ENCODE data around the gene POLH. TPM values are rescaled to one million over a fixed set of nuclear protein-coding genes. Genes with fewer than 3 reads are reported as not detected.
"Not testable (repeated sequence)": the region's sequence is repeated elsewhere in the genome, so short reads cannot be mapped to it uniquely, and the experiment has no call there.

Gene POLH
- total and polyA plus RNA-seq, 2 donors = 6.2 to 12.5 TPM

- over 99% methylated on average over 5 of the region's 5 CpGs for WGBS
- no peak for DNase-seq (ENCODE audit: low read depth in 6 of 9, low spot score in 9 of 9)
- Histone ChIP-seq H3K36me3 (ENCODE audit: control insufficient read depth in 2 of 2, insufficient read depth in 2 of 2, low read length in 1 of 2) (peaks cover 35 to 76% of the 10 kb centered on the region in 2 donors), H3K27ac (ENCODE audit: low read depth in 1 of 2, low read length in 1 of 2) (no peak overlapping the region), H3K4me3 (ENCODE audit: low read length in 2 of 2) (no peak overlapping the region), H3K4me1 (ENCODE audit: control insufficient read depth in 2 of 2, insufficient read depth in 2 of 2, low read length in 2 of 2) (no peaks in the 10 kb centered on the region), H3K27me3 (ENCODE audit: control insufficient read depth in 2 of 2, insufficient read depth in 1 of 2, low read length in 1 of 2) (no peaks in the 10 kb centered on the region), H3K9me3 (ENCODE audit: control insufficient read depth in 2 of 2, insufficient read depth in 1 of 2, low read length in 1 of 2) (no peaks in the 10 kb centered on the region)
Observed at GRCh38 chr6:43588194-43588593, 12.2 kb downstream of the POLH start.

GRCh38 chr6:43589564-43589963 lies 13.6 kb downstream of the POLH start:
- 96% methylated on average over 1 of the region's 1 CpG for WGBS
- DNase-seq (ENCODE audit: low read depth in 6 of 9, low spot score in 9 of 9); H3K27me3 ChIP-seq (ENCODE audit: control insufficient read depth in 2 of 2, insufficient read depth in 1 of 2, low read length in 1 of 2); H3K4me1 ChIP-seq (ENCODE audit: control insufficient read depth in 2 of 2, insufficient read depth in 2 of 2, low read length in 2 of 2); H3K27ac ChIP-seq (ENCODE audit: low read depth in 1 of 2, low read length in 1 of 2); H3K4me3 ChIP-seq (ENCODE audit: low read length in 2 of 2); H3K9me3 ChIP-seq (ENCODE audit: control insufficient read depth in 2 of 2, insufficient read depth in 1 of 2, low read length in 1 of 2): not testable (repeated sequence)
- H3K36me3 ChIP-seq (ENCODE audit: control insufficient read depth in 2 of 2, insufficient read depth in 2 of 2, low read length in 1 of 2) = peaks cover 25 to 62% of the 10 kb centered on the region in 2 donors

DNA sequence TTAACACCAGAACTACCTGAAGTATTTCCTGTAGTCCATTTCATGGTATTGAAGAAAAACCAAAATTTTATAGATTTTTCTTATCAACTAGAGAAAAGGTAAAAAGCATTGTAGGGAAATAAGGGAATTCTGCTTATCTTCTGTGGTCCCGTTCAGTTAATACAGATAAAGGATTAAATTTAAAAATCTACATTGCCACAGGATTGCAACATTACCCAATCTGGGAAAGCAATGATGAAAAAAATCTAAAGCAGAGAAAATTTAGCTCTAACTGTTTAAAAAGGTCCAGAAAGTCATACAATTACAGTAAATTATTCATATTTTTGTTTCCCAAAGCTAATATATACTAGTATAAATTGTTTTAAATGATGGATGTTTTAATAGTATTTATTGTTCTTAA lies 18.0 kb downstream of the POLH start:
- no peaks in the 10 kb centered on the region for H3K27me3 ChIP-seq (ENCODE audit: control insufficient read depth in 2 of 2, insufficient read depth in 1 of 2, low read length in 1 of 2)
- no peaks in the 10 kb centered on the region for H3K9me3 ChIP-seq (ENCODE audit: control insufficient read depth in 2 of 2, insufficient read depth in 1 of 2, low read length in 1 of 2)
- peaks cover 13 to 40% of the 10 kb centered on the region in 2 donors for H3K36me3 ChIP-seq (ENCODE audit: control insufficient read depth in 2 of 2, insufficient read depth in 2 of 2, low read length in 1 of 2)
- H3K4me3 ChIP-seq (ENCODE audit: low read length in 2 of 2) = no peak overlapping the region
- no peak for DNase-seq (ENCODE audit: low read depth in 6 of 9, low spot score in 9 of 9)
- 97% methylated on average over 1 of the region's 1 CpG for WGBS
- H3K4me1 ChIP-seq (ENCODE audit: control insufficient read depth in 2 of 2, insufficient read depth in 2 of 2, low read length in 2 of 2) = no peaks in the 10 kb centered on the region
- no peak overlapping the region for H3K27ac ChIP-seq (ENCODE audit: low read depth in 1 of 2, low read length in 1 of 2)

GRCh38 chr6:43600595-43600994 lies 24.6 kb downstream of the POLH start:
- WGBS = 96% methylated on average over 2 of the region's 2 CpGs
- Histone ChIP-seq H3K4me1 (ENCODE audit: control insufficient read depth in 2 of 2, insufficient read depth in 2 of 2, low read length in 2 of 2) (no peaks in the 10 kb centered on the region), H3K36me3 (ENCODE audit: control insufficient read depth in 2 of 2, insufficient read depth in 2 of 2, low read length in 1 of 2) (peaks cover 49 to 62% of the 10 kb centered on the region in 2 donors), H3K9me3 (ENCODE audit: control insufficient read depth in 2 of 2, insufficient read depth in 1 of 2, low read length in 1 of 2) (no peaks in the 10 kb centered on the region), H3K4me3 (ENCODE audit: low read length in 2 of 2) (no peak overlapping the region), H3K27ac (ENCODE audit: low read depth in 1 of 2, low read length in 1 of 2) (no peak overlapping the region), H3K27me3 (ENCODE audit: control insufficient read depth in 2 of 2, insufficient read depth in 1 of 2, low read length in 1 of 2) (no peaks in the 10 kb centered on the region)
- DNase-seq (ENCODE audit: low read depth in 6 of 9, low spot score in 9 of 9) = no peak

DNA sequence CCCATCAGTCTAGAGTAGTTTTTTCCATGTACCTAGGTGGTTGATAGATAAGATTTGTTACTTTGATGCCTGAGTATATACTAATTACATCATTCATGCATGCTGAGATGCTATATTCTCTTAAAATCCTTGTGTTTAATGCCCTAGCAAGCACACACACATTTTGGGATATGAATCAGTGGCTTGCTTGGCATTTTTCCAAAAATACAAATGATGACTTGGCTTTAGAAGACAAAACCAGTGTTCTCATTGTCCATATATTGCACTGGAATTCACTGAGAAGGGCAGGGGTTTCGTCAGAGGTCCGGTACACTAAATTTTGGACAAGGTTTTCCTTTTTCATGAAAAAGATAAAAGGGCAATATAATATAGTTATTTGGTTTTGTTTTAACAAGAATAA lies 28.2 kb downstream of the POLH start:
- over 99% methylated on average over 2 of the region's 2 CpGs for WGBS
- Histone ChIP-seq H3K27me3 (ENCODE audit: control insufficient read depth in 2 of 2, insufficient read depth in 1 of 2, low read length in 1 of 2) (no peaks in the 10 kb centered on the region), H3K4me3 (ENCODE audit: low read length in 2 of 2) (no peak overlapping the region), H3K4me1 (ENCODE audit: control insufficient read depth in 2 of 2, insufficient read depth in 2 of 2, low read length in 2 of 2) (peaks cover 0 to 2% of the 10 kb centered on the region in 2 donors), H3K36me3 (ENCODE audit: control insufficient read depth in 2 of 2, insufficient read depth in 2 of 2, low read length in 1 of 2) (peaks cover 50 to 69% of the 10 kb centered on the region in 2 donors), H3K27ac (ENCODE audit: low read depth in 1 of 2, low read length in 1 of 2) (no peak overlapping the region), H3K9me3 (ENCODE audit: control insufficient read depth in 2 of 2, insufficient read depth in 1 of 2, low read length in 1 of 2) (no peaks in the 10 kb centered on the region)
- DNase-seq (ENCODE audit: low read depth in 6 of 9, low spot score in 9 of 9) = no peak

GRCh38 chr6:43606019-43606418 lies 30.0 kb downstream of the POLH start:
- over 99% methylated on average over 2 of the region's 2 CpGs for WGBS

GRCh38 chr6:43608310-43608763 lies 32.4 kb downstream of the POLH start:
- Histone ChIP-seq H3K36me3 (ENCODE audit: control insufficient read depth in 2 of 2, insufficient read depth in 2 of 2, low read length in 1 of 2) (peaks cover 35 to 73% of the 10 kb centered on the region in 2 donors), H3K27me3 (ENCODE audit: control insufficient read depth in 2 of 2, insufficient read depth in 1 of 2, low read length in 1 of 2) (no peaks in the 10 kb centered on the region), H3K4me3 (ENCODE audit: low read length in 2 of 2) (no peak overlapping the region), H3K9me3 (ENCODE audit: control insufficient read depth in 2 of 2, insufficient read depth in 1 of 2, low read length in 1 of 2) (no peaks in the 10 kb centered on the region), H3K27ac (ENCODE audit: low read depth in 1 of 2, low read length in 1 of 2) (no peak overlapping the region), H3K4me1 (ENCODE audit: control insufficient read depth in 2 of 2, insufficient read depth in 2 of 2, low read length in 2 of 2) (peaks cover 0 to 2% of the 10 kb centered on the region in 2 donors)
- peak; percentile 19 to 73 (median 50) for DNase-seq (ENCODE audit: low read depth in 6 of 9, low spot score in 9 of 9)
- 25% methylated on average over 5 of the region's 5 CpGs for WGBS

More at GRCh38 chr6:43606019-43606418, 30.0 kb downstream of the POLH start:
- Histone ChIP-seq H3K4me3 (ENCODE audit: low read length in 2 of 2) (no peak overlapping the region), H3K27me3 (ENCODE audit: control insufficient read depth in 2 of 2, insufficient read depth in 1 of 2, low read length in 1 of 2) (no peaks in the 10 kb centered on the region), H3K36me3 (ENCODE audit: control insufficient read depth in 2 of 2, insufficient read depth in 2 of 2, low read length in 1 of 2) (peaks cover 50 to 76% of the 10 kb centered on the region in 2 donors), H3K9me3 (ENCODE audit: control insufficient read depth in 2 of 2, insufficient read depth in 1 of 2, low read length in 1 of 2) (no peaks in the 10 kb centered on the region), H3K4me1 (ENCODE audit: control insufficient read depth in 2 of 2, insufficient read depth in 2 of 2, low read length in 2 of 2) (peaks cover 0 to 2% of the 10 kb centered on the region in 2 donors), H3K27ac (ENCODE audit: low read depth in 1 of 2, low read length in 1 of 2) (no peak overlapping the region)
- DNase-seq (ENCODE audit: low read depth in 6 of 9, low spot score in 9 of 9) = no peak

DNA sequence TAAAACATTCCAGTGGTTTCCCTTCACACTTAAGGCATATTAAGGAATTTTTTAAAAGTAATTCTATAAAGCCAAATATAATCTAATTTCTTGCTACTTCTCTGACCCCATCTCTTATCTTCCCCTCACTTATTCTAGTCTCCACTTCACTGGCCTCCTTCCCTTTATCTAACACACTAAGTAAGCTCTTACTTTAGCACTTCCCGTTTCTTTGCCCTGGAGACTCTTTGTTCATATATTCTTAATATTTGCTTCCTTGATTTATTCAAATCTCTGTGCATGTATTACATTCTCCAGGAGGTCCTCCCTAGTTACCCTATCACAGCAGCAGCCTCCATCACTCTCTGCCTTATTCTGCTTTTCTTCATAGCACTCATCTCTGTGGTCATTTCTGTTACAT lies 32.8 kb downstream of the POLH start:
- H3K27ac ChIP-seq (ENCODE audit: low read depth in 1 of 2, low read length in 1 of 2) = no peak overlapping the region
- H3K4me3 ChIP-seq (ENCODE audit: low read length in 2 of 2) = no peak overlapping the region
- no peak for DNase-seq (ENCODE audit: low read depth in 6 of 9, low spot score in 9 of 9)
- H3K9me3 ChIP-seq (ENCODE audit: control insufficient read depth in 2 of 2, insufficient read depth in 1 of 2, low read length in 1 of 2) = no peaks in the 10 kb centered on the region
- H3K36me3 ChIP-seq (ENCODE audit: control insufficient read depth in 2 of 2, insufficient read depth in 2 of 2, low read length in 1 of 2) = peaks cover 33 to 73% of the 10 kb centered on the region in 2 donors
- H3K4me1 ChIP-seq (ENCODE audit: control insufficient read depth in 2 of 2, insufficient read depth in 2 of 2, low read length in 2 of 2) = peaks cover 0 to 2% of the 10 kb centered on the region in 2 donors
- whole genome bisulfite sequencing = 93% methylated on average over 1 of the region's 1 CpG
- no peaks in the 10 kb centered on the region for H3K27me3 ChIP-seq (ENCODE audit: control insufficient read depth in 2 of 2, insufficient read depth in 1 of 2, low read length in 1 of 2)

DNA sequence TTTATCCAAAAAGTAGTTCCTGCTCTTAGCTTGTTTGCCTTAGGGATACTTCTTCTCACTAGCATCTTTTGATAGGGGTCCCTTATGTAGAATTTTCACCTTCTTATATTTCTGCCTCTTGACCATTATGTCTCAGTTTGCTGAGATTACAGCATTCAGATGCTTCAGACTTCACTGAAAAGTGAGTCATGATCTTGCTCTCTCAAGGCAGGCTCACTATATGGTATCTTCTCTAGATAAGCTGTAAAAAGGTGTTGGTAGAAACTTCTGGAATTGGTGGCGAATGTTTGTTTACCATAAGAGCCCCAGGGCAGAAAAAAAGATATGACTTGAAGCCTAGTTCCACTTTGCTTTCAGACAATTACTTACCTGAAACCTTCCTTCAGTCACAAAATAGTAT lies 33.4 kb downstream of the POLH start:
- Histone ChIP-seq H3K4me3 (ENCODE audit: low read length in 2 of 2) (no peak overlapping the region), H3K9me3 (ENCODE audit: control insufficient read depth in 2 of 2, insufficient read depth in 1 of 2, low read length in 1 of 2) (no peaks in the 10 kb centered on the region), H3K36me3 (ENCODE audit: control insufficient read depth in 2 of 2, insufficient read depth in 2 of 2, low read length in 1 of 2) (peaks cover 33 to 73% of the 10 kb centered on the region in 2 donors), H3K27me3 (ENCODE audit: control insufficient read depth in 2 of 2, insufficient read depth in 1 of 2, low read length in 1 of 2) (no peaks in the 10 kb centered on the region), H3K4me1 (ENCODE audit: control insufficient read depth in 2 of 2, insufficient read depth in 2 of 2, low read length in 2 of 2) (peaks cover 0 to 2% of the 10 kb centered on the region in 2 donors), H3K27ac (ENCODE audit: low read depth in 1 of 2, low read length in 1 of 2) (no peak overlapping the region)
- DNase-seq (ENCODE audit: low read depth in 6 of 9, low spot score in 9 of 9) = no peak
- 100% methylated on average over 1 of the region's 1 CpG for WGBS

Measured in thymus (tissue), 11 donors.